IPS DF 19.7 (cell line): ENCODE data around the gene GCNT3.

Source experiments
- DNase-seq: peaks from one replicate; pipeline ENCODE4 v3.0.0-alpha.2; 2013; ENCODE audit warnings: low read depth, low spot score

The GCNT3 gene, protein sequence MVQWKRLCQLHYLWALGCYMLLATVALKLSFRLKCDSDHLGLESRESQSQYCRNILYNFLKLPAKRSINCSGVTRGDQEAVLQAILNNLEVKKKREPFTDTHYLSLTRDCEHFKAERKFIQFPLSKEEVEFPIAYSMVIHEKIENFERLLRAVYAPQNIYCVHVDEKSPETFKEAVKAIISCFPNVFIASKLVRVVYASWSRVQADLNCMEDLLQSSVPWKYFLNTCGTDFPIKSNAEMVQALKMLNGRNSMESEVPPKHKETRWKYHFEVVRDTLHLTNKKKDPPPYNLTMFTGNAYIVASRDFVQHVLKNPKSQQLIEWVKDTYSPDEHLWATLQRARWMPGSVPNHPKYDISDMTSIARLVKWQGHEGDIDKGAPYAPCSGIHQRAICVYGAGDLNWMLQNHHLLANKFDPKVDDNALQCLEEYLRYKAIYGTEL

DNA sequence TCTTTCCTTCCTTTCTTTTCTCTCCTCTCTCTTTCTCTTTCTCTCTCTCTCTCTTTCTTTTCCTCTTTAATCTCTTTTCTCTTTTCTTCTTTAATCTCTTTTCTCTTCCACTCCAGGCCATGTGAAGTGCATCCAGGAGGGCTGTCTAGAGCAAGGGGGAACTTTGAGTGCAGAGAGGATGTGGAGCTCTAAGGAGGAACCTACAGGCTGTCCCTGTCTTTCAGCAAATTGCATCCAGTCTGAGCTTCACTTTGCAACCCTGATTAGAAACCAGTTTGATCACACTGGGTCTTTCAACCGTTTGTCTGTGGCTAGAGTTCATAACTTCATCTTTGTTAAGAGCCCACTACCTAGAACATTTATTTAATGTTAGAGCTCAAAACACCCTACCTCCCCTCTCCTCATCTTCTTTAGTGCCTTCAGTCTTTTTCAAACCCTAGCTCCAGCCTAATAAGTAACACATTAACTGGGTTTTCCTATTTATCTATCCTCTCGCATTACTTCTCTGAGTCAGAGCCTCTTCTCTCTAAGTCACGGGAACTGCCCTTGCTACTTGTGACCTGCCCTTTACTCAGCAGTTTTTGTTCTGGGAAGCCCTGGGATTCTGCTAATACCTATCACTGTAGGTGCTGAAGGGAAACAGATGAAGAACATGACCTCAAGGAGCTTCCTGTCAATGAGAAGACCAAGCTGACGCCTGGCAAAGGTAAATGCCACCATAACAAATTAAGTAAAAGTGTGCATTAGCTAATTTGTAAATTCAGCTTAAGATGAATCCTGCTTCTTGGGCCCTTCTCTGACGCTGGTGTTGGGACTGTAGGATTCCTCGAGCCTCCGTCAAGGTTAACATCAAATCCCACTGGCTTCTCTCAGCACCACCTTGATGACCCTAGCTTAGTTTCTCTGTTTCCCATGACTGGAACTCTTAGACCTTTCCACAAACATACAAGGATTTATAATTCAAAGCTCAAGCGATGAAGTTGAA lies at the start of gene GCNT3:
GCNT3 (plus strand) TSS at position 508 of the 985 bp plus-strand sequence. CDS start 6,456 bp downstream, outside the sequence.
- no peak for DNase-seq

DNA sequence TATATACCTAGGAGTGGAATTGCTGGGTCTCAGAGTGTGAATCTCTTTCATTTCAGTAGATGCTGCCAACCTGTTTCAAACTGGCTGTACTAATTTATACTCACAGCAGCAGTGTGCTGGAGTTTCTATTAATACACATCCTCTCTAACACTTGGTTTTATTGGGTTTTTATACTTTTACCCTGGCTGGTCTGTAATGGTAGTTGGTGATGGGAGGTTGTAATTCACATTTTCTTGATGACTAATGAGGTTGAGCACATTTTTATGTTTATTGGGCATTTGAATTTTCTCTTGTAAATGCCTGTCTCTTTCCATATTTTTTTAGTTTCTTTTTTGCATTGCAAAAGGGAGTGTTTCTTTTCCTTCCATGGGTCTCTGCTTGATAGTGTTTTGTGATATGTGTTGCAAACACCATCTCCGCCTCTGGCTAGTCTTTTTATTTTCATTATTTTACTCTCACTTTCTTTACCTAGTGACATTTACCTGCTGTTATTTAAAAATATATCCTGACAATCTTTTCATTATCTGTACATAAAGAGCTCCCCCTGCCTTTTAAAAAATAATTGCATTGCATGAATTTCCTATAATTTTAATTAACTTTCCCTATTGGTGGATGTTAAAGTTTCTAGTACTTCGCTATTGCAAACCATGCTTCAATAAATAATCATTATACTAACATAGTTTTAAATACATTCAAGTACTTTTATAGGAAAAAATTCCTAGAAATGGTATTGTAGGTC lies 49.0 kb upstream of the GCNT3 start:
- DNase-seq, result no peak

DNA sequence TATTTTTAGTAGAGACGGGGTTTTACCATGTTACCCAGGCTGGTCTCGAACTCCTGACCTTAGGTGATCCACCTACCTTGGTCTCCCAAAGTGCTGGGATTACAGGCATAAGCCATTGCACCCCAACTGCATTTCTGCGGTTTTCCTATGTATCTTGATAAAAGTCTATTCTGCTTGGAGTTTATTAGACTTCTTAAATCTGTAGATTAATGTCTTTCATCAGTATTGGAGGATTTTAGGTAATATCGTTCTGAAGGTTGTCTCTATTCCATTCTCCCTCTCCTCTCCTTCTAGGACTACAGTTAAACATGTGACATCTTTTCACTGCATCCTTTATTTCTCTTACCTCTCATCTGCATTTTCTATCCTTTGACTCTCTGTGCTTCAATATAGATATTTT lies 46.3 kb upstream of the GCNT3 start:
- DNase-seq, result no peak

DNA sequence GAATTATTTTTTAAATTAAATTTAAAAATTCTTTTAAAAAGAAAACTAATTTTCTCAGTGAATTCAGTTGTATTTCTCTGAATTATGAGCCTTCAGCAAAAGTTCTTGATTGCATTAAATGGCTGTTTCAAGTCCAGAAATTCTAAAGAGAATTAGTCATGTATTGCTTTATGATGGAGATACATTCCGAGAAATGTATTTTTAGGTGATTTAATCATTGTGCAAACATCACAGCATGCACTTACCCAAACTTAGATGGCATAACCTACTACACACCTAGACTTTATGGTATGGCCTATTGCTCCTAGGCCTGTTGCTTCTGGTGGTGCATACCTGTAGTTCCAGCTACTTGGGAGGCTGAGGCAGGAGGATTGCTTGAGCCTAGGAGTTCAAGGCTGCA lies 44.3 kb upstream of the GCNT3 start:
- DNase-seq, result no peak

DNA sequence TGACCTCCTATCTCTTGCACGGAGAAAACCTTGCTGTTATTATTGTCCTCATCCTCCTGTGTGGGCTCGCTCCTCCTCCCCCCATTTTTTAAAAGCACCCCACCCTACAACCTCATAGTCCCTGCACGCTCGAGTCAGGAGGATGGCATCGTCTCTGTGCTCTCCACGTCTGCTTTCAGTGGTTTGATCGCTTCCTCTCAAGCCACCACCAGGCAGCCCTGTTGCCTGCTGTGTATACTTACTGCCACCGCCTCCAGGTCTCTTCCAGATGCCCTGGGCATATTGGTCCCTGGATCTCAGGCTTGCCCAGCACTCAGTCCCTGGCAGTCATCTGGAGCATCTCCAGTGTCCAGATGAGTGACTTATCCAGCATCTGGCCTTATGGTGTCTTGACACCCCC lies 42.1 kb upstream of the GCNT3 start:
- DNase-seq, result no peak

DNA sequence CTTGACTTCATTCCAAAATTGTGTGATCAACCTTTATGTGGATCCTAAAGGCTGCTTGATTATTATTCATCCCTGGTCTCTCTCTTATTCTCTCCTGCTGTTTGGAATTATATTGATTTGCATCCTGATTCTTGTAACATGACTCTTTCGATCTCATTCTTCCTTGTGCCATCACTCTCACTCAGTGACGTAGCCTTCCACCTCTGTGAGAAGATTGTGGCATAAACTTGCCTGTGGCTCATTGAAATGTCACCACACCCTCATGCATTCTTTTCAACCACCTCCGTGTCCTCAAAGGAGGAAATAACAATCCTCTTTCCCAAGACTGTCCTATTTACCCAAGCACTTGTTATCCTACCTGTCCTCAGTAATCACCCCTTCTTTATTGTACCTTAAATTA lies 41.3 kb upstream of the GCNT3 start:
- no peak for DNase-seq

DNA sequence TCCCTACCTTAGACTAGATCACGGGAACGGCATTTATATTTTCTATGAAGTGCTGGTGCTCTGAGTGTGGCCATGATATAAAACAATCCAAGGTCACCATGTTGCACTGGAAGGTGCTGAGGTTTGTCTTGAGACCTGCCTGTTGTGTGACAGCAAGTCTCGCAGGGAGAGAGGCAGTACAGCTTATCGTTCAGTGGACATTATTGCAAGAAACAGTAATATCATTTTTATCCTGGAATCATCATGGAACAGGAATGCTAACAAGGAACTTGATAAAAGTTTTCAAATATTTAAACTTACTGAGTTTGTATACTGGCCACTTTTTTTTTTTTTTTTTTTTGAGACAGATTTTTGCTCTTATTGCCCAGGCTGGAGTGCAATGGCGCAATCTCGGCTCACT lies 40.0 kb upstream of the GCNT3 start:
- DNase-seq, result no peak

DNA sequence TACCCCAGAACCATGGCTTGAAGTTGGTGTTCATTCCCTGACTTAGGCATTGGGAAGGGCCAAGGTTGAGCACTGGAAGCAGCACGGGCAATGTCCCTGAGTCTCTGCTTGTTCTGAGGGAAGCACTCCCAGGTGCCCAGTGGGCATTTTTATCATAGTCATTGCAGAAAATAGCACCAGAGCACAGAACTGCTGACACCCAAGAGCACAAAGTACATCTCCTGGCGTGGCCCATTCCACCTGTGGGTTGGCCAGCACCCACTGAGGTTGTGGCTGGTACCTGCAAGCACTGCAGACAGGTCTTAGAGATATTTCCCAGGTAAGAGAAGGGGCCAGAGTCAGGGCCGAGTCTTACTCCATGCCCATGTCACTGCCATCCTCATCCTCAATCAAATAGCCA lies 28.5 kb upstream of the GCNT3 start:
- no peak for DNase-seq

DNA sequence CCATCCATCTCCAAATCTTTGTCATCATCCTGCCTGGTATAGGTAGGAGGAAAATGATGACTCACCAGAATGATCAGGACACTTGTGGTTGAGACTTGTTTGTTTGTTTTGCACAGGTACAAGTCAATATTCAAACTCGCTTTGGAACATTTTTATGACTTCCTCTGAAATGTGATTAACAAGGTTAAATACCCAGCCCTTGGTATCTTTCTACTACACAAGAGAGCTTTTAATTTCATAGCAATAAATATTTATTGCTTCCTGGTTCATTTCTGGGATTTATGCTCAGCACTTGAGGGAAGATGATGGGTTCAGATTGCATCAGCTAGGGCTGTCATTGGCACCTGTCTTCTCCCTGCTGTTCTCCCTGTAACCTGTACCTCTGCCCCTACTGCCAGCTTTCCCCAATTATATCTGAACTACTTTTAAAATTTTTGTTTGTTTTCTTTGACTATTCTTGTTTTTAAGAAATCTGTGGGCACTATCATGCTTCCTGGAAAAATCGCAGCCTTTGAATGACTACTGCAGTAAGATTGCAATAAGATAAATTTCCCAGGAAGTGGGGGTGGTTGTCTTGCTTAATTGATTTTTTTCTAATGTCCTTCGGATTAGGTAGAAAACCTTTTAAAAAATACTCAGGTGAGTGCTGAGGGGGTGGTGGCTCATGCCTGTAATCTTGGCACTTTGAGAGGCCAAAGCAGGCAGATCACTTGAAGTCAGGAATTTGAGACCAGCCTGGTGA lies 24.3 kb upstream of the GCNT3 start:
- DNase-seq, result no peak

DNA sequence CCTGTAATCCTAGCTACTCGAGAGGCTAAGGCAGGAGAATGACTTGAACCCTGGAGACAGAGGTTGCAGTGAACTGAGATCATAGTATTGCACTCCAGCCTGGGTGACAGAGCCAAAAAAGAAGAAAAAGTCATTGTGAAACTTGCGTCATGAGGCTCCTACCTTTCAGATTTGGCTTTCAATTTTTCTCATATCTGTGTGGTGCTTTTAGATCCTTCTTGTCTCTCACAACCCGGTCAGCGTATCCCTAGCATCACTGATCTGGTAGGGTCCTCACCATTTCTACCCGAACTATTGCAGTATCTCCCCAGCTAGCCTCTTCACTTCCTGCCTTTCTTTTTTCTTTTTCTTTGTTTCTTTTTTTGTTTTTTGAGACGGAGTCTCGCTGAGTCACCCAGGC lies 21.6 kb upstream of the GCNT3 start:
- DNase-seq, result no peak

DNA sequence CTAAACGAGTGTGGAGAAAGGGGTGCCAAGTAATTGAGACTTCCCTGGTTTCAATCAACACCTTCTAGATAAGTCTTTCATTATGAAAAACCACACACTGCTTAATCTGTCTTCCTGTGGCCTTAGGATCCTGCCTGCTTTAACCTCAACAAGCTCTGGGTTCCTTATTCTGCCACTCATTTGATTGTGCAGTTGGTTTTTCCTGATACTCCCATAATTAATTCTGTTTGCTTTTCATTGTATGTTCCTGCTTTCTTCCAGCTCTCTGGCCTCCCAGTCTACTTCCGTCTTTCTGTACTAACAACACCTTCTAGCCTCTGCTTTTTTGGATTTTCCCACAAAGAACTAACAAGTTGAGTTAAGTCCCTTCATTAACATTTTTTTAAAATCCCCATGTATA lies 20.2 kb upstream of the GCNT3 start:
- DNase-seq, result no peak

DNA sequence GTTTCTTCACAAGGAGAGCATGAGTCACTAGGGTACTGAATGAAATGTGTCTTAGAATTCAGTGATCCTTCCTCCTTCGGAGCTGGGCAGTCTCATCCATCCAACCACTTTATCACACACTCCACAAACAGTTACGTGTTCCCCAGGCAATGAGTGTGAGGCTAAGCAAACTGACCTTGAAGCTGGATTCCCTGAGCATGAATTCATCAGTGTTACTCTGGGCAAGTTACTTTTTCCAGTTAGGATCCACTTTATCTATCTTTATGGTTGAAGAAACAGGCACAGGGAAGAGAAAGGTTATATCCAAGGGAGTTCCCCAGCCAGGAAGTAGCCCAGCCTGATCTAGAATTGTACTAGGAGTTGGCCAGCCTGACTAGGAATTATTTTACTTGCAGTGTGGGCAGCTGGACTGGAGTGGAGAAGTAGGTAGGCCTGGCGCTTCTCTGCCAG lies 17.1 kb upstream of the GCNT3 start:
- no peak for DNase-seq

DNA sequence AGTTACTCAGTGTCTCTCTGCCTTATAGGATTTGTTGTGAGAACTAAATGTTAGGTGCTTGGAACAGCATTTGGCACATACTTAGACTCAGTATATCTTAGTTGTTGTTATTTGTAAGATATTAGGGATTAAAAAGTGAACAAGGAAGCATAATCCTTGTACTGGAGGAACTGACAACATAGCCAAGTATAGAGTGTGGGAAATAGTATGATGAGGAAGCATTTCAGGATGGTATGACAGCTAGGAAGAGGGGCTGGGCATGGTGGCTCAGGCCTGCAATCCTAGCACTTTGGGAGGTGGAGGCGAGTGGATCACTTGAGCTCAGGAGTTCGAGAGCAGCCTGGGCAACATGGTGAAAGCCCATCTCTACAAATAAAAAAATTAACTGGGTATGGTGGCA lies 16.6 kb upstream of the GCNT3 start:
- DNase-seq, result no peak

DNA sequence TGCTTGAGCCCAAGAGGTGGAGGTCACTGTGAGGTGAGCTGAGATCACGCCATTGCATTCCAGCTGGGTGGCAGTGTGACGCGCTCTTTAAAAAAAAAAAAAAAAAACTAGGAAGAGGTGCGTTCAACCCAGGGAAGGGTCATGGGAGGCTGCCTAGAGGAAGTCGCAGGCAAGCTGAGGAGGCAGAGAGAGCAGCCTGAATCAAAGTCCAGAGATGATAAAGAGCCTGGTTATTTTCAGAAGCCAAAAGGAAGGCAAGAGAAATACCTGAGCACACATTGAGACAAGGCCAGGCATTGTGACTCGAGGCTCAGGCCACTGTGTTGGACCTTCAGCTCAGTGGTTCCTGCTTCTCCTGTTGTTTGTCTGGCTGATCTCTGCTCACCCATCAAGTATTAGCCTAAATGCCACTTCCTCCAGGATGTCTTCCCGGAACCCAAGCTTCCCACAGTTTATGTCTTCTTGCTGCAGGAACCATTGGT lies 16.1 kb upstream of the GCNT3 start:
- DNase-seq, result no peak

DNA sequence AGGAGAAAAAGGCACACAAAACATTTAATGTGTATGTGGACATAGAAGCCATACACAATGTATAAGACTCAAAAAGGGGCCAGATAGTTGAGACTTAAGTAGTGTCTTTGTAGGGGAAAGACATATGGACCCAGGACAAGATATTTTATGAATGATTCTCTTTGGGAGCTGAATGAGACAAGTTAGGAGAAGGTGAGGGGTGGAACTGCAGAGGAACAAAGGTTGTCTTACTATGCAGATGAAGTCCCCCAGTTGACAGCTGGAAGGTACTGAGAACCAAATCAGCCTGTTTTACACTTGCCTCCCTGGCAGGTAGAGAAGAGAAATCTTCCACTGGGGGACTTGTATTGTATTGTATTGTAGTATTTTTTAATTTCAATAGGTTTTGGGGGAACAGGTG lies 14.9 kb upstream of the GCNT3 start:
- no peak for DNase-seq

DNA sequence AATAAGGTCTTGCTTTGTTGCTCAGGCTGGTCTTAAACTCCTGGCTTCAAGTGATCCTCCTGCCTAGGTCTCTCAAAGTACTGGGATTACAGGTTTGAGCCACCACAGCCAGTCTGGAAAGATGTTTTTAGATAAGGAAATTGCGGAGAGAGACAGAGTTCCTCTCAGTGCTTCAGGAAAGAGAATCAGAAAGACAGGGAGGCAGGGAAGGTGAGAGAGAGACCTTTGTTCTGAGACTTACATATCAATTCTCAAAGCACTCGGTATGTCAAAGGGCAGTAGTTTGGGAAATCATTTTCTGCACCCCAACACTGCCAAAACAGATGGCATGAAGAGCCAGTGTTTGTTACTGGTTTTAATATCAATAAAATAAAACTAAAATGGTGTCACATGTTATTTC lies 13.1 kb upstream of the GCNT3 start:
- no peak for DNase-seq

DNA sequence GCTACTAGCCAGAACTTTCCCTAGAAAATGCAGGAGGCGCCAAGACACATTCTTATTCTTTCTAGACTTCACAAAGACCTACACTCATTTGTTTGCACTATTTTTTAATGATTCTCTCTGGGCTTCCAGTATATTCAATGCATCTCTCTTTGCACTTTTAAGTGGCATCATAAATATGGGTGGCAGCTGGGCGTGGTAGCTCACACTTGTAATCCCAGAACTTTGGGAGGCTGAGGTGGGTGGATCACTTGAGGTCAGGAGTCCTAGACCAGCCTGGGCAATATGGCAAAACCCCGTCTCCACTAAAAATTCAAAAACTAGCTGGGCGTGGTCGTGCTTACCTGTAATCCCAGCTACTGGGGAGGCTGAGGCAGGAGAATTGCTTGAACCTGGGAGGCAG lies 5.6 kb upstream of the GCNT3 start:
- DNase-seq, result no peak

DNA sequence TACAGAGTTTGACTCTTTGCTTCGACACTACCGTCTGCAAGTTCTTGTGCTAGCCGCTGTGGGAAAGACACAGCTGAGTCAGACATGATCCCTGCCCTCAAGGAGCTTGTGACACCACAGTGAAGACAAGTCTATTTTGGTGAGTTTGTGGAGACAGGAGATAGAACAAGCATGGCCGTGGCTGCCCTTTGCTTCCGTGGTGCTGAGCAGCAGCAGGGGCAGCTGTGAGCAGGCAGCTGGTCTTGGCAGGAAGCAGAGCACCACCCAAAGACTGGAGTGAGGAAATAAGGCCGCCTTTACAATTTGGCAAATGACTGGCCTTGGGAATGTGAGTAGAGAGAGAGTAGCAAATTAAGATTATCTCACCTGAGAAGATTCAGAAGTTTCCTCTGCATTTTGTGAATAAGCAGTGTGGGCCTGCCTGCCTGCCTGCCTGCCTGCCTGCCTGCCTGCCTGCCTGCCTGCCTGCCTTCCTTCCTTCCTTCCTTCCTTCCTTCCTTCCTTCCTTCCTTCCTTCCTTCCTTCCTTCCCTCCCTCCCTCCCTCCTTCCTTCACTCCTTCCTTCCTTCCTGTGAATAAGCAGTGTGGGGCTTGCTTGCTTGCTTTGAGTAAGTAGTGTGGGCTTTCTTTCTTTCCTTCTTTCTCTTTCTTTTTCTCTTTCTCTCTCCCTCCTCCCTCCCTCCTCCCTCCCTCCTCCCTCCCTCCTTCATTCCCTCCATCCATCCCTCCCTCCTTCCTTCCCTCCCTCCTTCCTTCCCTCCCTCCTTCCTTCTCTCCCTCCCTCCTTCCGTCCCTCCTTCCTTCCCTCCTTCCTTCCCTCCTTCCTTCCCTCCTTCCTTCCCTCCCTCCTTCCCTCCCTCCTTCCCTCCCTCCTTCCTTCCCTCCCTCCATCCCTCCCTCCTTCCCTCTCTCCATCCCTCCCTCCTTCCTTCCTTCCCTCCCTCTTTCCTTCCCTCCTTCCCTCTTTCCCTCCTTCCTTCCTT lies 1.6 kb upstream of the GCNT3 start:
- no peak for DNase-seq

DNA sequence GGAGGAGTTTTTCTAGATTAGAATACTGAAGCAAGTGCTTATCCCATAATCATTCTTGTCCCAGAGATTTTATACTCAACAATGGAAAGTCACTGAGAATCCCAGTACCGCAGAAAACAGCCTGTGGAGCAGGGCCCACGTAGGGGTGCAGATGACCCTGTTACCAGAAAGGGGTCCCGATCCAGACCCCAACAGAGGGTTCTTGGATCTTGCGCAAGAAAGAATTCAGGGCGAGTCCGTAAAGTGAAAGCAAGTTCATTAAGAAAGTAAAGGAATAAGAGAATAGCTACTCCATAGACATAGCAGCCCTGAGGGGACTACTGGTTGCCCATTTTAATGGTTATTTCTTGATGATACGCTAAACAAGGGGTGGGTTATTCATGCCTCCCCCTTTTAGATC lies 2.6 kb downstream of the GCNT3 start:
- no peak for DNase-seq

DNA sequence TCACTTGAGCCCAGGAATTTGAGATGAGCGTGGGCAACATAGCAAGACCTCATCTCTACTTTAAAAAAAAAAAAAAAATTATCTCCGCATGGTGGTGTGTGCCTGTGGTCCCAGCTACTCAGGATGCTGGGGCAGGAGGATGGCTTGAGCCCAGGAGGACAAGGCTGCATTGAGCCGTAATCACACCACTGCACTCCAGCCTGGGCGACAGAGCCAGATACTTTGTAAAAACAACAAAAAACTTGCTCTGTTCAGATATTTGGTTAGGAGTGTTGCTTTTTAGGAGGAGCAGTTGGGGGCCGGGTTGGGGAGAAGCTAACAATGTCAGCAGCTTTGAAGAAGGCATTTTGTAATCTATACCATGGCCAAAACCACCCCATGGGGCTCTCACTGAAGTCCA lies 4.1 kb downstream of the GCNT3 start:
- DNase-seq, result no peak
